OCI-LY1 (cell line): Measurements from ENCODE around the gene BHLHA15.
"Not testable (repeated sequence)": the region's sequence is repeated elsewhere in the genome, so short reads cannot be mapped to it uniquely, and the experiment has no call there.

Source experiments
- H2AFZ ChIP-seq: fragments of 200-600 bp; sonication (generic), shearing (Covaris generic); 2 replicates; pipeline ENCODE4 v1.6.0; 2014; ENCODE audit warnings: antibody characterized with exemption, mild to moderate bottlenecking, low read length
- H3F3A ChIP-seq: fragments of 200-600 bp; sonication (generic), shearing (Covaris generic); 2 replicates; pipeline ENCODE4 v1.6.0; 2014; ENCODE audit warnings: mild to moderate bottlenecking, antibody characterized with exemption, low read length, moderate library complexity; ENCODE audit not compliant: insufficient read depth
- H3K27ac ChIP-seq: fragments of 200-600 bp; sonication (generic); 2 replicates; pipeline ENCODE4 v1.5.1; 2014; ENCODE audit warnings: low read length, mixed run types, mild to moderate bottlenecking, low read depth; ENCODE audit not compliant: poor library complexity, severe bottlenecking
- H3K27me3 ChIP-seq: fragments of 200-600 bp; sonication (generic); 2 replicates; pipeline ENCODE4 v1.6.0; 2014; ENCODE audit warnings: antibody characterized with exemption, mild to moderate bottlenecking, low read length, moderate library complexity; ENCODE audit not compliant: insufficient read depth
- H3K36me3 ChIP-seq: fragments of 200-600 bp; sonication (generic); 2 replicates; pipeline ENCODE4 v1.6.1; 2014; ENCODE audit warnings: mild to moderate bottlenecking, antibody characterized with exemption, low read length, moderate library complexity, mixed read lengths; ENCODE audit not compliant: insufficient read depth
- H3K4me1 ChIP-seq: fragments of 200-600 bp; sonication (generic); 2 replicates; pipeline ENCODE4 v1.5.1; 2014; ENCODE audit warnings: mild to moderate bottlenecking, low read length, moderate library complexity; ENCODE audit not compliant: insufficient read depth, severe bottlenecking
- H3K4me2 ChIP-seq: fragments of 200-600 bp; sonication (generic), shearing (Covaris generic); 2 replicates; pipeline ENCODE4 v1.6.1; 2014; ENCODE audit warnings: low read length
- H3K4me3 ChIP-seq: fragments of 200-600 bp; sonication (generic); 2 replicates; pipeline ENCODE4 v1.5.1; 2014; ENCODE audit warnings: low read length, low read depth, mild to moderate bottlenecking, mixed read lengths; ENCODE audit not compliant: poor library complexity, severe bottlenecking
- H3K79me2 ChIP-seq: fragments of 200-600 bp; shearing (Covaris generic); 2 replicates; pipeline ENCODE4 v1.6.1; 2016; ENCODE audit warnings: mixed run types, low read length, mixed read lengths; ENCODE audit not compliant: insufficient read depth
- H3K9ac ChIP-seq: fragments of 200-600 bp; sonication (generic), shearing (Covaris generic); 2 replicates; pipeline ENCODE4 v1.6.1; 2014; ENCODE audit warnings: mild to moderate bottlenecking, low read length, mixed read lengths
- H3K9me2 ChIP-seq: fragments of 200-600 bp; sonication (generic), shearing (Covaris generic); 2 replicates; pipeline ENCODE4 v1.6.1; 2014; ENCODE audit warnings: low read depth, mild to moderate bottlenecking, low read length, mixed read lengths
- H3K9me3 ChIP-seq: fragments of 200-600 bp; shearing (Covaris generic); 2 replicates; pipeline ENCODE4 v1.6.1; 2014; ENCODE audit warnings: low read length, mixed read lengths
- H4K20me1 ChIP-seq: fragments of 200-600 bp; sonication (generic), shearing (Covaris generic); 2 replicates; pipeline ENCODE4 v1.6.0; 2016; ENCODE audit warnings: mild to moderate bottlenecking, low read length; ENCODE audit not compliant: insufficient read depth
- EZH2 ChIP-seq: fragments of 200-600 bp; sonication (generic), shearing (Covaris generic); IDR thresholded peaks from 2 replicates; pipeline ENCODE4 v1.8.0; 2017; ENCODE audit warnings: borderline replicate concordance, mixed run types, mild to moderate bottlenecking, antibody characterized with exemption, low read length, moderate library complexity, mixed read lengths
- TF ChIP-seq, protein P1 (sequence below): fragments of 200-600 bp; sonication (generic), shearing (Covaris generic); IDR thresholded peaks from 2 replicates; pipeline ENCODE4 v1.5.1; 2017; ENCODE audit warnings: mild to moderate bottlenecking, antibody characterized with exemption, low read length, moderate library complexity, mixed read lengths

The BHLHA15 gene

DNA sequence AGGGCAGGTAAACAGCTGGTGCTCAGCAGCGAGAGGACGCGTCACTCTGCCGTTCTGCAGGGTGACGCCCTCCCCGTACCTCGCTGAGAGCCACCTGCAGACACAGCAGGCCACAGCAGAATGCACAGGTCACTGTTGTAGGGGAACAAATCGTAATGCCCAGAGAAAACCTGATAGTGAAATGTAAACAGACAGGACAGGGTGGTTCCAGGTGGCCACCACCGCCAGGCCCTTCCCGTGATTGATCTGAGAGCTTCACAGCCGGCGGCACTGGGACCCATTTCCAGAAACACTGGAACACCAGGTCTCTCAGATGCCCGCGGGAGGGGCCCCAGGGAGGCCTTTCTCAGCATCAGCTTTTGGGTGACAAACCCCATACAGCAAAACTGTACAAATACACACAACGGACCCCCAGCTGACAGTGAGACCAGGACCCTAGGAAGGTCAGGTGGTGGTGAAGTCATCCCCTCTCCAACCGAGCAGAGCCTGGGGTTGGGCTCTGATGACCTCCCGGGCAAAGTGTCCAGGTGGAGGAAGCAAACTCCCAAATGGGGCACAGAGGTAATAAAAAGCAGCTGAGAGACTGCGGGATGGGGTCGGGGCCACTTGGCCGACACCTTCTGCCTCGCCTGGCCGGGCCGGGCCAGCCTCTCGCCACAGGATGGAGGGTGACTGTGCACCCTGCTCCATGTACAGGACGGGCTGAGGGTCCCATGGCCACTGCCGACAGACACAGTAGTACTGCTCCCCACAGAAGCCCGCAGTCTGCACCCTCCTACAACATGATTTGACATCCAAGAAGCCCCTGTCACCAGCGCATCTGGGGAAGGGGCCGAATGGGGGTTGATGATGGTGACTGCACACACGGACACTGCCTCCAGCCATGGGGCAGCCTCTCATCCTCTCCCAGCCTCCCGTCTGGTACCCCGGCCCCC, 4.6 kb downstream of the BHLHA15 start:
- no peak overlapping the region for H3K27ac ChIP-seq
- H3K4me2 ChIP-seq = no peak overlapping the region
- no peaks in the 10 kb centered on the region for H3K9me2 ChIP-seq
- no peaks in the 10 kb centered on the region for H3K79me2 ChIP-seq
- peaks cover 4% of the 10 kb centered on the region for H4K20me1 ChIP-seq
- TF ChIP-seq EZH2 = no peak
- TF ChIP-seq, protein P1, sequence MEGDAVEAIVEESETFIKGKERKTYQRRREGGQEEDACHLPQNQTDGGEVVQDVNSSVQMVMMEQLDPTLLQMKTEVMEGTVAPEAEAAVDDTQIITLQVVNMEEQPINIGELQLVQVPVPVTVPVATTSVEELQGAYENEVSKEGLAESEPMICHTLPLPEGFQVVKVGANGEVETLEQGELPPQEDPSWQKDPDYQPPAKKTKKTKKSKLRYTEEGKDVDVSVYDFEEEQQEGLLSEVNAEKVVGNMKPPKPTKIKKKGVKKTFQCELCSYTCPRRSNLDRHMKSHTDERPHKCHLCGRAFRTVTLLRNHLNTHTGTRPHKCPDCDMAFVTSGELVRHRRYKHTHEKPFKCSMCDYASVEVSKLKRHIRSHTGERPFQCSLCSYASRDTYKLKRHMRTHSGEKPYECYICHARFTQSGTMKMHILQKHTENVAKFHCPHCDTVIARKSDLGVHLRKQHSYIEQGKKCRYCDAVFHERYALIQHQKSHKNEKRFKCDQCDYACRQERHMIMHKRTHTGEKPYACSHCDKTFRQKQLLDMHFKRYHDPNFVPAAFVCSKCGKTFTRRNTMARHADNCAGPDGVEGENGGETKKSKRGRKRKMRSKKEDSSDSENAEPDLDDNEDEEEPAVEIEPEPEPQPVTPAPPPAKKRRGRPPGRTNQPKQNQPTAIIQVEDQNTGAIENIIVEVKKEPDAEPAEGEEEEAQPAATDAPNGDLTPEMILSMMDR = no peak
- H3F3A ChIP-seq = peaks cover 7% of the 10 kb centered on the region; the same call in 1 of the 2 replicates
- peaks cover 19% of the 10 kb centered on the region; the same call in 1 of the 2 replicates for H3K27me3 ChIP-seq
- no peak overlapping the region for H2AFZ ChIP-seq
- peaks cover 5% of the 10 kb centered on the region for H3K4me1 ChIP-seq
- H3K9me3 ChIP-seq = peaks cover 5% of the 10 kb centered on the region; the same call in 1 of the 2 replicates
- H3K9ac ChIP-seq = no peak overlapping the region
- H3K4me3 ChIP-seq = no peak overlapping the region
- H3K36me3 ChIP-seq = peaks cover 19% of the 10 kb centered on the region; the same call in 1 of the 2 replicates

DNA sequence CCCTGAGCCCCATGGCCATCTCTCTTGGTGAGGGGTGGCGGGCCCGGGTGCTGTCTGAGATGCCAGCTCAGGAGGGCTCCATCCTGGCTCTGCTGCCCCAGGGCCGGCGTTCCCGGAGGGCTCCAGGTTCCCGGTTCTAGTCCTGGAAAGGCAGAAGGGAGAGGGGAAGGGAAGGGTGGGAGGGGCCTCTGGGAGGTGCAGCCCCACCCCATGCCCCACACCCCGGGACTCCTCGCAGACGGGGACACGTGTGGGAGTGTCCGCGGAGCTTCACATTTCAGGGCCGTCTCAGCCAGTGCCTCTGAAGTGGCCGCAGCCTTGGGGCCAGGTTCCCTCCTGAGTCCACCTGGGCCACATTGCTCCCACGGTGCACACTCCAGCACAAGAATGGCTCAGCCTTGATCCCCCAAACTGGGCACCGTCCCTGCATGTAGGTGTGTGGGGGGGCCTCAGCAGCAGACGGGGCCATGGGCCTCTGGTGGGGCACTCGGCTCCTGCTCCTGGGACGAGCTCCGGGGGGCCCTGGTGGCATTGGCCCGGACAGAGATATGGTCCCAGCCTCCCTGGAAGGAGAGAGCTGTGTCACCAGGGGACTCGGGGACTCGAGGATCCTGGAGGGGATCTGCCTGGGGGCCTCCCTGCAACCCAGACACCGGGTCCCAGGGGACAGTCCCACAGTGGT, 5.8 kb downstream of the BHLHA15 start:
- Histone ChIP-seq H3K9me2 (no peaks in the 10 kb centered on the region), H3K36me3 (peaks cover 19% of the 10 kb centered on the region; the same call in 1 of the 2 replicates), H3F3A (peaks cover 7% of the 10 kb centered on the region; the same call in 1 of the 2 replicates), H3K4me3 (no peak overlapping the region), H3K9me3 (peaks cover 5% of the 10 kb centered on the region; the same call in 1 of the 2 replicates), H3K4me2 (no peak overlapping the region), H3K27ac (no peak overlapping the region), H2AFZ (no peak overlapping the region), H4K20me1 (peaks cover 4% of the 10 kb centered on the region), H3K27me3 (peaks cover 13% of the 10 kb centered on the region; the same call in 1 of the 2 replicates), H3K9ac (no peak overlapping the region), H3K79me2 (no peaks in the 10 kb centered on the region), H3K4me1 (no peaks in the 10 kb centered on the region)
- TF ChIP-seq, protein P1 = no peak
- no peak for TF ChIP-seq EZH2

DNA sequence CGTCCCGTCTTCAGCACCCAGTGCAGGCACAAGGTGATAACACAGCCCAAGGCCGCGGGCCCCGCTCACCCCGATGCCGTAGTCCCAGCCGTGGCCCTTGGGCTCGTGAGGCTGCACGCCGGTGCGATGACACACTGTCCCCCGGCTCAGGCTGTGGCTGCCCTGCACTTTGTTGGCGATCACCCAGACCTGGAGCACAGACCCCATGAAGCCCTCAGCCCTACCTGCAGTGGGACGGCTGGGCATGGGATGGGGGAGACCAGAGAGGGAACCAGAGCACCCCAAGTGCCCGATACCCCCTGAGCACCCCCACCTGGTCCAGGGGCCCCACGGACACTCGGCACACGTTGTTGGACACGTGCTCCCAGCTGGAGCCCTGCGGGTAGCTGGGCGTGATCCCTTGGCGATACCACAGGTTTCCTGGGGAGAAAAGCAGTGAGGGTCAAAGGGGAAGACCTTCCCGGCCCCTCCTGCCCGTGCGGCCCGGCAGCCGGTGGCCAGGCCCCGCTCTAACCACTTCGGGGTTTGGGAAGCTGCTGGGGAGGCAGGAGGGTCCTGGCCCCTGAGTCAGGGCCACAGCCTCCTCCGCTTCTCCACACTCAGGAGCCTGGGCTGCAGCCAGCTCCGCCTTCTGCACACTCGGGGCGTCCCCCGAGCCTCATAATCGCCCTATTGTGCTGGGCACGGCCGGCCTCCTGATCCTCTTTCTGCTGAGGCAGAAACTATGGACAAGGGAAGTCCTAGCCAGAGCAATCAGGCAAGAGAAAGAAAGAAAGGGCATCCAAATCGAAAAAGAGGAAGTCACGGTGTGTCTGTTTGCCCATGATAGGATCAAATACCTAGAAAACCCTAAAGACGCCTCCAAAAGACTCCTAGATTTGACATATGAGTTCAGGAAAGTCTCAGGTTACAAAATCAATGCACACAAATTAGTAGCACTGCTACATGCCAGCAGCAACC, 6.7 kb downstream of the BHLHA15 start:
- no peaks in the 10 kb centered on the region for H3K4me1 ChIP-seq
- H3K27ac ChIP-seq = no peak overlapping the region
- no peak overlapping the region for H3K9ac ChIP-seq
- H3K79me2 ChIP-seq = no peaks in the 10 kb centered on the region
- no peak overlapping the region for H3K4me3 ChIP-seq
- H3K36me3 ChIP-seq = peaks cover 19% of the 10 kb centered on the region; the same call in 1 of the 2 replicates
- H3K27me3 ChIP-seq = peaks cover 13% of the 10 kb centered on the region; the same call in 1 of the 2 replicates
- H3F3A ChIP-seq = peaks cover 7% of the 10 kb centered on the region; the same call in 1 of the 2 replicates
- H4K20me1 ChIP-seq = peaks cover 4% of the 10 kb centered on the region
- H2AFZ ChIP-seq = no peak overlapping the region
- TF ChIP-seq, protein P1 = no peak
- no peak for TF ChIP-seq EZH2
- peaks cover 5% of the 10 kb centered on the region; the same call in 1 of the 2 replicates for H3K9me3 ChIP-seq
- no peaks in the 10 kb centered on the region for H3K9me2 ChIP-seq
- no peak overlapping the region for H3K4me2 ChIP-seq

DNA sequence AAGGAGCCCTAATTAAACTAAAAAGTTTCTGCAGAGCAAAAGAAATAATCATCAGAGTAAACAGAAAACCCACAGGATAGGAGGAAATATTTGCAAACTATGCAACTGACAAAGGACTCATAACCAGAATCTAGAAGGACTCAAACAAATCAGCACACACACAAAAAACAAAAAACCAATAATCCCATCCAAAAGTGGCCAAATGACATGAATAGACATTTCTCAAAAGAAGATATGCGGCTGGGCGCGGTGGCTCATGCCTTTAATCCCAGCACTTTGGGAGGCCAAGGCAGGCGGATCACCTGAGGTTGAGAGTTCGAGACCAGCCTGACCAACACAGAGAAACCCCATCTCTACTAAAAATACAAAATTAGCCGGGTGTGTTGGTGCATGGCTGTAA, 8.1 kb downstream of the BHLHA15 start:
- H3F3A ChIP-seq, H3K9me2 ChIP-seq, H2AFZ ChIP-seq, H3K27ac ChIP-seq, H3K9ac ChIP-seq, H3K4me2 ChIP-seq, H4K20me1 ChIP-seq, H3K9me3 ChIP-seq, H3K79me2 ChIP-seq, H3K4me1 ChIP-seq, H3K4me3 ChIP-seq: not testable (repeated sequence)
- Histone ChIP-seq H3K36me3 (peaks cover 19% of the 10 kb centered on the region; the same call in 1 of the 2 replicates), H3K27me3 (peaks cover 13% of the 10 kb centered on the region; the same call in 1 of the 2 replicates)
